Activated effector memory CD4-positive, alpha-beta T cell treated with anti-CD3 and anti-CD28 coated beads, Interleukin-2, amount 50 U/mL, for 16 hours (primary cell): Measurements from ENCODE around the gene SUSD4.

ENCODE experiments used
- DNase-seq: peaks from one replicate; pipeline ENCODE4 v3.0.0-alpha.2; 2020

Gene SUSD4

GRCh38 chr1:223326776-223327175 lies 37.2 kb downstream of the SUSD4 start:
- no peak for DNase-seq

DNA sequence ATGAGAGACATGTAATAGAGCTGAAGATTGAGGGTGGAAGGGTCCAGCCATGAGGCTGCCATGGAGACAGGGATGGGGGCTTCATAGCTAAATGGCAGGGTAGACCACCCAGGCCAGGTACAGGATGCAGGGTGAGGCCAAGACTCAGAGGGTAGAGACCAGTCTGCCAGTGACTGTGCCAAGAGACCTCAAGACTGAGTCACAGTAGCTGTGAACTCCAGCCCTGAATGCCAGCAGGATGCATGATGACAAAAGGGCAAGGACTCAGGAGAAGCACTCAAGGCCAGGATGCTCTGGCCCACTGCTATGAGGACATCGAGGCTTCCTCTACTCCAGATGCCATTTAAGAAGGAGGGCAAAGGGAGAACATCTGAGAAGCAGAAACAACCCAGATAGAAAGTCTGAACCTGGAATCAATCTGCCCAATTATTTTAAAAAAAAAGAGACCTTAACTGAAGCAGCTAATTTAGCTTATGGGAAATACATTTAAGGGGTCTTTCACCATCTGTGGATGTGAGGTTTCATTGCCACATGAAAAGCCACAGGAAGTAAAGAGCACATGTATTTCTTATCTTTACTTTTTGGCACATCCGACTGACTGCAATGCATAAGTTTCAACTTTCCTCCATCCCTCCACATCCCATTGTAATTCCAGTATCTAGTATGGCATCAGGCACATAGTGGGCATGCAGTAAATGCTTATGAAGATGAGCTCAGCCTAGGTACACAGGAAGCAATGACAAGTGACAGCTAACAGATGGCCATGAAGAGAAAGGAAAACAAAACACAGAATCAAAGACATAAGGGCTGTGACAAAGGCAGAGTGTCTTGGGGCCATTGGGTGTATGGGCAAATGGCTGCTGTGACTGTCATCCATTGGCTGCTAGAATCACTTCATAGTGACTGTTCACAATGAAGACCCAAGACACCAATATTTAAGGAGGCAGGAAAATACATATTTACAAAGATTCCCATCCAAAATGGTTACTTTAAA lies 40.2 kb downstream of the SUSD4 start:
- no peak for DNase-seq

GRCh38 chr1:223322868-223323267 lies 41.1 kb downstream of the SUSD4 start:
- no peak for DNase-seq

DNA sequence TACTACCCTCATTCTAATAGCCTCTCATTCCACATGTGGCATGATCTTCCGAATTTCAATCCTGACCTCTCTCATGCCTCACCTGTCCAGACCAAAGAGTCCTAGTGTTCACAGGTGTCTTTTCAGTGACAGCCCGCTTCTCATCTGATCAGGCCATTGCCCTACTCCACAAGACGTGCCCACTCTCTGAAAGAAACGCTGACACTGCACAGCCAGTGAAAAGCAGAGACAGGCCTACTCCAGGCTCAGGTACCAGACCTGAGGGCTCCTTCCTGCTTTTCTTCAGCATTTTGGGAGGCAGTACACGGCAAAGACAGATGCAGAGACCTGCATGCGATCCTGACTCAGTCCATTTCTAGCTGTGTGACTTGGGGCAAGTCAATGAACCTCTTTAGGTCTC lies 43.0 kb downstream of the SUSD4 start:
- no peak for DNase-seq

GRCh38 chr1:223319905-223320580 lies 43.9 kb downstream of the SUSD4 start:
- no peak for DNase-seq

DNA sequence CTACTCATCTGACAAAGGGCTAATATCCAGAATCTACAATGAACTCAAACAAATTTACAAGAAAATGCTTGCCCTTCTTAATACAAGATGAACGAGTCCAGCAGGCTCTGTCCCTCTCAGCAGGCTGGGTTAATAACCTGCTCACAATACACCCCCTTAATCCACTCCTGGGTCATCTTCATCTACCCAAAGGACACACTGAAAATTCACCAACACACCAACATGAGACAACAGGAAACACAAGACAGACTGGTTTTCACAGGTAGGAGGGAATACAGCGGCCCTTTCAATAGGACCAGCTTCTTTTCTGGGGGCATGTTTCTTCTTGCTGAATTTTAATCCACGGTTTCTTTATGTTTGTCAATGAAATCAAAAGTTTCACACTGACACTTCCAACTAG lies 44.6 kb downstream of the SUSD4 start:
- no peak for DNase-seq

GRCh38 chr1:223316082-223316481 lies 47.9 kb downstream of the SUSD4 start:
- no peak for DNase-seq

- DNase-seq = no peak
Measured at GRCh38 chr1:223315665-223316064, 48.3 kb downstream of the SUSD4 start.

DNA sequence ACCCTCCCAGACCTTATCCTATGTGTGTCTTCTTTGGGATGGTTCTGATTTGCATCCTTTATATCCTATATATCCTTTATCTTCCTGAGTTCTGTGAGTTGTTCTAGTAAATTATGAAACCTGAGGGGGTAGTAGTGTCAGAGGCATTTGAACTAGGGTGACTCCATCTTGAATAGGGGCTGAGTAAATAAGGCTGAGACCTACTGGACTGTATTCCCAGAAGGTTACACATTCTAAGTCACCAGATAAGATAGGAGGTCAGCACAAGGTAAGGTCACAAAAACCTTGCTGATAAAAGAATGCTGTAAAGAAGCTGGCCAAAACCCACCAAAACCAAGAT lies 50.6 kb downstream of the SUSD4 start:
- no peak for DNase-seq

- no peak for DNase-seq
Measured at GRCh38 chr1:223312705-223313414, 51.1 kb downstream of the SUSD4 start.

- no peak for DNase-seq
Measured at GRCh38 chr1:223312273-223312672, 51.7 kb downstream of the SUSD4 start.

DNA sequence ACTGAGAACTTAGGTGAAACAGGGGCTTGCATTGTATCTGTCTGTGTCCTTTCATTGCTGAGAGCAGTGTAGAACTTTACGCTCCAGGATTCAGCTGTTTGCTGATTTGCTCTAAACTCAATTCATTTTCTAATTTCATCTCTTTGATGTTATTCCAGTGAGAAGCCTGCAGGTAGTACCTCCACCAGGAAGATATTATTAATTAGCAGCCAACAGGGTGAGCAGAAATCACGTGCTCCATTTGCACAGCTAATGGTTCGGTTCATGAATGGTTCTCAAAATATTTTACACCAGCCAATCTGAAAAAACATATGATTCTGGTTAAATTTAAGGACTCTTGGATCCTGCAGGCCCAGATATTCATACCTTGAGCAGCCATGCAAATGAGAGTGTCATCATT lies 52.1 kb downstream of the SUSD4 start:
- no peak for DNase-seq

DNA sequence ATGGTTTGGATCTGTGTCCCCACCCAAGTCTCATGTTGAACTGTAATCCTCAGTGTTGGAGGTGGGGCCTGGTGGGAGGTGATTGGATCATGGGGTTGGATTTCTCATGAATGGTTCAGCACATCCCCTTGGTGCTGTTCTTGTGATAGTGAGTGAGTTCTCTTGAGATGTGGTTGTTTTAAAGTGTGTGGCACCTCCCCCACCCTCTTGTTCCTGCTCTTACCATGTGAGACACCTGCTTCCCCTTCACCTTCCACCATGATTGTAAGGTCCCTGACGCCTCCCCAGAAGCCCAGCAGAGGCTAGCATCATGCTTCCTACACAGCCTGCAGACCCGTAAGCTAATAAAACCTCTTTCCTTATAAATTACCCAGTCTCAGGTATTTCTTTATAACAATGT lies 55.8 kb downstream of the SUSD4 start:
- no peak for DNase-seq

- no peak for DNase-seq
Measured at GRCh38 chr1:223307544-223307943, 56.4 kb downstream of the SUSD4 start.

DNA sequence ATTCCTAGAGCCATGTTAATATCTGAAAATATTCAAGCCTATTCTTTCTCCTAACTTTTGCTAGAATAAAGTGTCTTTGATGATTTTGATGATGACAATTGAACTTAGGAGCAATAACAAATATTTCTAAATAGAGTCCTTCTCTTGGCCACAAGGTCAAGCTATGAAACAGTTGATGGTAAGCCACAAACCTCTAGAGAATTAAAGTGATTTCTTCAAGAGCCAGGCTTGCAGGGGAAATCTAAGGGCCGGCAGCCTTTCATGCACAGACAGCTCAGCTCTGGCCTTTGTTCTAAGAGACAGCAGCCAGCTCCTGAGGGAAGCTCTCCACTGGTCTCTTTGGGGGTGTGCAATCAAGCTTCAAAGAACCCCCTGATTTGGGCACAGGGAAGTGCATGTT lies 59.0 kb downstream of the SUSD4 start:
- DNase-seq = no peak

- DNase-seq = no peak
Measured at GRCh38 chr1:223301371-223301770, 62.6 kb downstream of the SUSD4 start.

GRCh38 chr1:223299553-223299952 lies 64.4 kb downstream of the SUSD4 start:
- DNase-seq = no peak

DNA sequence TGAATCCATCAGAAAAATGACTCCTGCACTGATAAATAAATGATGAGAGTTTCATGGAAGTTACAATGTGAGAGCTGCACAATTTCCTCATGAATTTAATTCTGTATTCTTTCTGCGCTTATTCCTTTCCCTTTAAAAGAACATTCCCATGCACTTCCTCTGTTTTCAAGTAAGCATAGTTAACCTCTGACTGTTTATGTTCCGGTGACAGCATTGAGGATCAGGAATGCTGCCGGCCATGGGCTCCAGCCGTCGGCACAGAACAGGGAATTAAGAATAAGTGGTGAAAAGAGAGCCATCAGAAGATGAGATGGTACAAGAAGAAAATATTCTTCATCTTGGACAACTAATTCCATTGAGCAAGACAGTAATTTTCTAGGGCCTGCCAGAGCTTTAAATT lies 65.3 kb downstream of the SUSD4 start:
- no peak for DNase-seq

- no peak for DNase-seq
Measured at GRCh38 chr1:223297800-223298199, 66.2 kb downstream of the SUSD4 start.

- DNase-seq = no peak
Measured at GRCh38 chr1:223291796-223292195, 72.2 kb downstream of the SUSD4 start.

DNA sequence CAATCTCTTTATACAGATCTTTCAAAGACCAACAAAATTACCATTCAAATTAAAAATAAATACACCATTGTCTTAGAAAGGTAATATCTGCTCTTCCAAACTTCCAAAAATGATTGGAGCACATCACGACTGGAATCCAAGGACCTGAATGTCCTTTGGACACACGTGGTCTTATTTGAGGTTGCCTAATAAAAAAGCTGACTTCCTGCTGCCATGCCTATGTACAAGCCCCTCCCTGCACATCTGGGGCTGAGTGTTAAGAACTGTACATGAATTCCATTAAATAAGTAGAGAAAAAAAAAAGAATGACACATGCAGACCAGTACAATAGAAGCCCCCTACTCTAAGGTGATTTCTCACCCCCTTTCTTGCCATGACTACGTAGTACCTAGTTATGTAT lies 73.6 kb downstream of the SUSD4 start:
- DNase-seq = no peak

GRCh38 chr1:223289621-223290020 lies 74.4 kb downstream of the SUSD4 start:
- DNase-seq = no peak

DNA sequence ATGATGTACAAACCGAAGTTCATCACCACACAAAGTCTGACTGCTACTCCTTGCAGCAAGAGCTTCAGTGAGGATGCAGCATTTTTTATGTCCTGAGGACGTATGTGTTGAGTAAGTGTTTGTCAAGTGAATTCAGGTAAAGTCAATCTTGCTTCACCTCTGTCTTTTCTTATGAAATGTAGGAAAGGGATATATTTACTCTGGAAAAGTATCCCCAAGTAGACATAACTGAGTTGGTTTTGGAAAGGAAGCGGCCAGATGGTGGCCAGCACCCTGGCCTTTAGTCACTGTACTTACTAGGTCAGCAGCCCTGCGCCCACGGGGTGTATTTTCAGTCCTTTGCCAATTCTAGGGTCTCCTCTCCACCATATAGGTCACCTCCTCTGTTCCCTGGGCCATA lies 75.2 kb downstream of the SUSD4 start:
- DNase-seq = no peak

GRCh38 chr1:223285452-223285851 lies 78.5 kb downstream of the SUSD4 start:
- DNase-seq = no peak
